Gastroesophageal sphincter (tissue), 3 donors: Measurements from ENCODE around the gene LGMN.

ENCODE experiments used
- EP300 ChIP-seq: sonication (generic); formaldehyde crosslinking; IDR thresholded peaks from one replicate; pipeline ENCODE4 v1.6.1; 2017; ENCODE audit warnings: antibody characterized with exemption, mild to moderate bottlenecking
- POLR2A ChIP-seq, 2 donors: fragments of 450-650 bp; IDR thresholded peaks; one replicate each; pipeline ENCODE4 v1.6.1; 2017; ENCODE audit warnings: antibody characterized with exemption in 2 of 2, mild to moderate bottlenecking in 2 of 2, moderate library complexity in 1 of 2
- TF ChIP-seq, protein P1 (sequence below), 4 experiments: fragments of 200-600 bp in 2 of 4; fragments of 450-650 bp in 2 of 4; sonication (generic) in 1 of 4; IDR thresholded peaks; one replicate each; pipeline ENCODE4 v1.5.1; 2017 to 2019; ENCODE audit warnings: antibody characterized with exemption in 4 of 4, mild to moderate bottlenecking in 2 of 4, moderate library complexity in 2 of 4

DNA sequence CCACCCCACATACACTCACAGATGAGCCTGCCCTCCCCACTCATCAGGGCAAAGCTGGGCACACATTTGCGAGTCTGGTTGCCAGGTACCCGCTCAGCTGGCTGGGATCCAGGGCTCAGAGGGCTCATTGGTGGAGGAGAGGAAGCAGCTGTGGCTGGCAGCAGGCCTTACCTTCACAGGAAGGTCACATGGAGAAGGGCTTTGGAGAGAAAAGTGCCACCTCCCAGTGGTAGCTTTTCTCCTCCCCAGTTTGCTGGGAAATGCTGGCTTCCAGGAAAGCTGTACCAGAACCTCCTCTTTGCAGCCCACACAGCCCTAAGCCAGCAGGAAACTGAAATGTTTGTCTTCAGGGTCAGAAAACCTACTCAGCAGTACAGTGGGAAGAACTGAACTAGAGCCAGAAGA lies 55.6 kb downstream of the LGMN start:
- TF ChIP-seq, protein P1, sequence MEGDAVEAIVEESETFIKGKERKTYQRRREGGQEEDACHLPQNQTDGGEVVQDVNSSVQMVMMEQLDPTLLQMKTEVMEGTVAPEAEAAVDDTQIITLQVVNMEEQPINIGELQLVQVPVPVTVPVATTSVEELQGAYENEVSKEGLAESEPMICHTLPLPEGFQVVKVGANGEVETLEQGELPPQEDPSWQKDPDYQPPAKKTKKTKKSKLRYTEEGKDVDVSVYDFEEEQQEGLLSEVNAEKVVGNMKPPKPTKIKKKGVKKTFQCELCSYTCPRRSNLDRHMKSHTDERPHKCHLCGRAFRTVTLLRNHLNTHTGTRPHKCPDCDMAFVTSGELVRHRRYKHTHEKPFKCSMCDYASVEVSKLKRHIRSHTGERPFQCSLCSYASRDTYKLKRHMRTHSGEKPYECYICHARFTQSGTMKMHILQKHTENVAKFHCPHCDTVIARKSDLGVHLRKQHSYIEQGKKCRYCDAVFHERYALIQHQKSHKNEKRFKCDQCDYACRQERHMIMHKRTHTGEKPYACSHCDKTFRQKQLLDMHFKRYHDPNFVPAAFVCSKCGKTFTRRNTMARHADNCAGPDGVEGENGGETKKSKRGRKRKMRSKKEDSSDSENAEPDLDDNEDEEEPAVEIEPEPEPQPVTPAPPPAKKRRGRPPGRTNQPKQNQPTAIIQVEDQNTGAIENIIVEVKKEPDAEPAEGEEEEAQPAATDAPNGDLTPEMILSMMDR (IDR thresholded peaks at IDR 0.05), result no peak
- TF ChIP-seq POLR2A (IDR thresholded peaks at IDR 0.05) (no peak), EP300 (no peak)
